Stimulated activated CD8-positive, alpha-beta memory T cell treated with anti-CD3 and anti-CD28 coated beads, Interleukin-12 subunit alpha, Interleukin-12 subunit beta, amount 100 ng/mL, for 4 hours (primary cell): ENCODE data around the gene HOXA3.

Experiments
- DNase-seq: peaks from one replicate; pipeline ENCODE4 v3.0.0-alpha.2; 2020; ENCODE audit warnings: low read depth

HOXA3 gene

GRCh38 chr7:27189295-27189996, 37.1 kb upstream of the HOXA3 start:
- no peak for DNase-seq

DNA sequence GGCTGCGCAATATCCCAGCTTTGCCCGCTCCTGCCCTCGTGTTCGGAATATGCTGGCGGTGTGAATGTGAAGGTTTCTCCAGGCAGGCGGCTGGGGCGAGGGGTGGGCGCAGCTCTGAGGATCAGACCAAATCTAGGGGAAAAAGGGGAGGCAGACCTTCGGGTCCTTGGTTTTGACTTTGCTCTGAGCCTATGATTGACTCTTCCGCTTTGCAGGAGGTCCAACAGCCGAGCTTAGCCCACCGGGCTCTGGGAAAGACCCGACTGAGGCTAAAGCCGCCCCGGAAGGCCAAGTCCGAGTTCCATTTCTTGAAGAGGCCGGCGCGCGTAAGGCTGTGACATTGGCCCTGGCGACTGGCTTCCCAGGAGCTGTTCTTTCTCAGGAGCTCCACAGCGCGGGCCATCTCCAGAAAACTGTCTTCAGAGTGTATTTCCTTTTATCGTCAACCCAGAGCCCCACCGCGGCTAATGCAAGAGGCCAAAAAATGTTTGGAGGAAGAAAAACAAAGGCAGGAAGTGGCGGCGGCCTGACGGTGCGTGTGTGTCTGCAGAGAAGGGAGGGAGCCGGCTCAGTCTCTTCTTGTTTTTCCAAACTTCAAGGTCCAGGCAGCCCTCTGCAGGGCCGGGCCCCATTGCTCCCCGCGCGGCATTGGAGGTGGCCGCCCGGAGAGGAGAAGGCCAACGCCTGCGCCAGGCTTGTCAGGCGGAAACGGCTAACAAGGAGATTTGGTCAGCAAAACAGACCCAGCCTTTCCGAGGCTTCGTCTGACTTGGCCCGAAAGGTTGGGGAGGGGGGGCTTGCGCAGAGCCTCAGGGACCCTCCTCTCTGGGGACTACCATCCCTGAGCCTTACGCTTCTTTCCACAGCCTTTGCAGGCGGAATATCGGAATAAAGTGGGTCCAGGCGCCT, 36.3 kb upstream of the HOXA3 start:
- DNase-seq, result no peak

DNA sequence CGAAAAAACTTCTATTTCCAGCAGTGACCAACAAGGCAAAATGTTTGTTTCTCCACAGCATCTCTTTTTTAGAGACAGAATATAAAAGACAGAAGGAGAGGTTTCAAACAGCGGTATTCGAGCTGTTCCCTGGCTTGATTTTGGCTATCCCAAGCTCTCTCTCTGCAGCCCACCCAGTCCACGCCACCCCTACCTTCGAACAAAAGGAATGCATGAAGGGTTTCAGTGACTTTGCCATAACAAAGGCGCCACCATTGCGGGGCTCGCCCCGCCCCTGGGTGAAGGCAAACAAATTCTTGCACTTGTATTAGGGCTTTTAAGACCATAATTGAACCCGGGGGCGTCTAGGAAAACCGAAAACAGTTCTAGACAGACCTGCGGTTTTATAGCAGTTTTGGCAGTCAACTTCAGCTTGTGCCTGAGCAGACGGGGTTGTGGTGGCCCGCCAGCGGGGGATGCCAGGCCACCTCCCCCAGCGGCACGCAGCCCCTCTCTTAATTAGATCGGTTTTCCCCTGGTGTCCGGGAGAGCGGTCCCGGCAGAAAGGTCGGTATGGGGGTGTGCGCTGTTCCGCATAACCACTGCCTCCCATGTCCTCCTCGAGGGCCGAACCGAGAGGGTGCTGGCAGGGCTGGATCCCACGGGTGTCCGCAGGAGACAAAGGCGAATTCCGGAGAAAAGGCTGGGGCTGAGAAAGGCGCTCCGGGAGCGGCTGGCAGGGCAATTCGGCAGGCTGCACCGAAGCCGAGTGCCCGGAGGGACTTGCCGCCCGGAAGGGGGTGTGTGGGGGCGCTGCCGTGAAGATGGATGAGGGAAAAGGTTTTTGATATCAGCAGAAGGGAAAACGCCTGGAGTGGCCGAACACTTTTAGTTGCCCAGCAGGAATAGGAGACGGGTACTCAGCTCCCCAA, 35.3 kb upstream of the HOXA3 start:
- DNase-seq, result no peak

DNA sequence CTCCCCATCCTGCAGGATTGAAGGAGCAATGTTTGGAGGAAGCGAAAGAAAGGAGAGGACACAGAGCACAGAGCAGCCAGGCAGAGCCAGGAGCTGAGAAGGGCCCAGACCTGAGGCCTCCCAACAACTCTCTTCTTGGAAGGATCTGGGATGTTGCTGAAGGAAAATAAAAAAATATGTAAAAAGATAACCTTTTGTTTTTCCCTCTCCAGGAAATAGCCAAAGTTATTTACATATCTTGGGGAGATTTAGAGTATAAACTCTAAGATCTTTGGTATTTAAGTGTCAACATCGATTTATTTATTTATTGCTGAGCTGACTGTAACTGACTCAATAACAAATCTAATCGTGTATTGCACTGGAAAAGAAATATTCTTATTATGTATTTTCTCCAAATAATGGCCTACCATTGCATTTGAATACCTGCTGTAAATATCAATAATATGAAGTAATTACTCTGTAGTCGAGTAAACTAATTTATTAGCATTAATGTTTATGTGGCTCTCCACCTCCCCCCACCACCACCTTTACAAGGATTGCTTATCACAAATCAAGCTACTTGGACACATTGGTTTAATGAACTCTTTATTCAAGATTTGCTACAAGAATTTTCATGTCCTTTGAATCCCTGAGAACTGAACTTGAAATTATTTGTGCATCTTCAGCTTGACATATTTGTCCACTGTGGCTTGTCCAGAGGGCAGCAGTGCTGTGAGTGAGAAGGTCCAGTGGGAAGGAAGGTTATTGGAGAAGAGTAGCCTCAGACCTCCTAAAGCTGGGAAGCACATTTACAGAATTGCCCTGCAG, 34.5 kb upstream of the HOXA3 start:
- DNase-seq, result no peak

DNA sequence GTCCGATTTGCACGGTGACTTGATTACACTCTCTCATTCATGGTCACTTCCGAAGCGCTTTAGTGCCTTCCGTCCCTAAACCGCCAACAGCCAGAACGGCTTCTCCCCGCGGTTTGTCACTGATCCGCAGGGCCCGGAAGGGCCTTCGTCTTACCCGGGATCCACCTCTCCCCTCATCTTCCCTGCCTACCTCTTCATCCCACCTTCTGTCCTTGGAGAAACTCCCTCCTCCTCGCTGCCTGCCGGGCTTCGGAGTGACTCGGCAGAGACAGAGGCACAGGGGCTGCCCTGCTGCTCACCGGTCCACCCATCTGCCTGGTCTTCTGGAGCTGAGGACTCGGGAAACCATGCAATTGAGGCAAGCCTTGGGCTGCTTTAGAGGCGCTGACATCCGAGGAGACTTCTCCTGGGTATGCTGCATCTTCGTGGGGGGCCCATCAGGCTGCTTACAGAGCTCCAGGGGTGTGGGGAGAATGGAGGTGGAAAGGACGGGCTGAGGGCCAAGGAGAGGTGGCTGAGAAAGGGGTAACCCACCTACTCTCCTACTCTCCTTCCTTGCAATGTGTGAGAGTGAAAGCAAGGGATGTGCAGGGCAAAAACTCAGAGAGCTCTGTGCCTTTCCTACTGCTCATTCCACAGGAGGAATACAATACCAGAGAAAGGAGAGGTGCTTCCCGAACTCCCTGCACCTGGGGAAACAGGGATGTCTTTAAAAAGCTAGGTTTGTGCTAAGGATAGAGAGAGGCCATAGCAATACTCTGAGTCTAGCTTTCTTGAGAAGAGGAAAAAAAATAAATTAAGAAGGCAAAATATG, 33.7 kb upstream of the HOXA3 start:
- no peak for DNase-seq

GRCh38 chr7:27185013-27185853, 32.9 kb upstream of the HOXA3 start, which contains the start of gene HOXA11:
Gene HOXA11 (minus strand): TSS chr7:27185232. CDS start chr7:27185144, 88 bp downstream.
- no peak for DNase-seq

DNA sequence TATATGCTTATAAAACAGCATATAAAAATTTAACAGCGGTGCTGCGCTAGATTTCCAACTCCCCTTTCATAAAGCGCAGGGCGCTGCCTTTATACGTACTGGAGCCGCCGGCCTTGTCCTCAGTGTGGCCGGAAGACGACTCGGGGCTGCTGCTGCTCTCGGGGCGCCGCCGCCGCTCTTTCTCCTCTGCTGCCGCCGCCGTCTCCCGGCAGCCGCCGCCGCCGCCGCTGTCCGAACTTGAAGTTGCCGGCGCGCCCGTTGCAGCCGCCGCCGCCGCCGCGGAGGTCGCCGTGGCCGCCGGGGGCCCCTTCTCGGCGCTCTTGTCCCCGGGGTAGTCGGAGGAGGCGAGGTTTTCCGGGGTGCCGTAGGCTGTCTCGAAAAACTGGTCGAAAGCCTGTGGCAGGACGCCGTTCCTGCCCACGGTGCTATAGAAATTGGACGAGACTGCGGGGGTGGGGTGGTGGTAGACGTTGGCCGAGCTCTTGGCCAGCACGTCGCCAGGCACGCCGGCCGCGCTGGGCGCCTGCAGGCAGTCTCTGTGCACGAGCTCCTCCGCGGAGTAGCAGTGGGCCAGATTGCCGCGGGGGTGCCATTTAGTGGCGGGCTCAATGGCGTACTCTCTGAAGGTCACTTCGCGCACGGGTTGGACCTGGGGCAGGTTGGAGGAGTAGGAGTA, 32.1 kb upstream of the HOXA3 start:
- no peak for DNase-seq

DNA sequence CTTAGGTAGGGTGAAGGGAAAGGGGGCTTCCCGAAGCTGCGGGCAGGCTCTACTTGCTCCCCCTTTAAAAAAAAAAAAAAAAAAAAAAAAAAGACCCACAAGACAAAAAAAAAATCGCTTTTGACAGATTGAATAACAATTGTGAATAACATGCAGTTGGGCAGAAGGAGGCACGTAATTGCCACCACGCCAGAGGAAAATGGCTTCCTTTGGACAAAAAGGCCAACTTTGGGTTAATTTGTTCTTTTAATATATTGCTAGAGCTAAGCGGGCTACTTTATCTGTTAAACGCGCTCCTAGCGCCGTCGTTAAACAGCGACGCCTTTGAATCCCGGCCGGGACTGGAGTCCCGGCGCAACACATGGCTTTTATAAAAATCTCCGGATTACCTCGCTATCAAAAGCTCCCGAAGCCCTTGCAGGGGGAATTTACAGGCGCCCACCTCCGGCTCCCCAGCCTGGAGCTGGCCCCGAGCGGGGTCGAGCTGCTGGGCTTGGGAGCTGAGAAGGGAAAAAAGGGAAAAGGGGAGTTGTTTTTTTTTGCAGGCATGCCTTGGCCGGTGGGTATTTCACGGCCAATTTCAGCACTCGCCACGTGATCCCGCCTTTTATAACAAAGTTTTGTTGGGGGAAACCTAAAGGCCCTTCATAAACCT, 31.4 kb upstream of the HOXA3 start:
- DNase-seq, result no peak

DNA sequence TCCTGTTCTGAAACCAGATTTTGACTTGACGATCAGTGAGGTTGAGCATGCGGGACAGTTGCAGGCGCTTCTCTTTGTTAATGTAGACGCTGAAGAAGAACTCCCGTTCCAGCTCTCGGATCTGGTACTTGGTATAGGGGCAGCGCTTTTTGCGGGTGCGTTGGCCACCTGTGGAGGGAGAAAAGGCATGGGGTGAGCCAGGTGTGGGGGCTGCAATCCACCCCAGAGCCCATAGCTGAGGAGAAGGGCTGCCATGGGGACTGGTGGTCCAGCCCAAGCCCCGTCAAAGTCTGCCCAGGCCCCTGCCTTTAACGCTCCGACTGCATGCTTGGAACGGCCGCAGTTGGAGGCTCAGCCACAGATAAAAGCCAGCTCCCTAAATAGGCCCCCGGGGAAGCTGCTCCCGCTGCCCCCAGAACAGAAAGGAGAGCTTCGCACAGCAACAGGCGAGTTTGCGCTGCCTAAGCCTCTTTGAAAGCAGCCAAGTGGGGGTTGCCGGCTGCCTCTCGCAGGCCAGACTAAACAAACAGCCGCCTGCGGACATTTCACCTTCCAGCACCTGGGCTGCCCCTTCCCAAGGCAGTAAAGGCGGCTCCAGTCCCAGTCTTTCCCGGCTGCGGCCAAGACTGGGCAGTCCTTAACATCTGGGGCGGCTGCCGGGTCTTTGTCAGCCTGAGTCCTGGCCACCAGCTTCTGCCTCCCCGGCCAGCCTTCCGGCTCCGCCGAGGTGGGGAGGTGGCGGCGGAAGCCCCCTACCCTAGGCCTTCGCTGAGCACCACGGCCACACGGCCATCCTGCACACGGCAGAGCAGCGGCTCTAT, 30.7 kb upstream of the HOXA3 start:
- no peak for DNase-seq

- DNase-seq, result no peak
Measured at GRCh38 chr7:27182285-27182841, 30.0 kb upstream of the HOXA3 start.

DNA sequence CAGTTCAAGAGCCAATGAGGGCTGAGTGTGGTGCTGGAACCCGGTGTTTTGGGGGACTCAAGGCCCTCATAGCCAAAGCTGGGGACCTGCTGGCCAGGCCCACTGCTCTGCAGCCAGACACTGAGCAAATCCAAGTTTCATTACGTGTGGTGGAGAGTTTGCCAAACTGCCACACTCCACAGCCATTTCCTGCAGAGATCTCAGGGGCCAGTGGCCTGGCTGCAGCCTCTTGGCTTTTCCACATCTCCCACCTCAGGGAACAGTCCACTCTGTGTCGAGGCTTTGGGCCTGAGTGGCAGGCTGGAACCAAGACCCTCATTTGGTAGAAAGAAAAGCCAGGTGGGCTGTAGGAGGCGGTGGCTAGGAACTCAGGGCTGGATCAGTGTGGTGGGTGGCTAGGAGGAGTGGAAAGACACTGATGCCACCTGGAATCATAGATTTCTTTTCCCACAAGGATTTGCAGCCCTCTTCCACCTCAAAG, 29.5 kb upstream of the HOXA3 start:
- no peak for DNase-seq

DNA sequence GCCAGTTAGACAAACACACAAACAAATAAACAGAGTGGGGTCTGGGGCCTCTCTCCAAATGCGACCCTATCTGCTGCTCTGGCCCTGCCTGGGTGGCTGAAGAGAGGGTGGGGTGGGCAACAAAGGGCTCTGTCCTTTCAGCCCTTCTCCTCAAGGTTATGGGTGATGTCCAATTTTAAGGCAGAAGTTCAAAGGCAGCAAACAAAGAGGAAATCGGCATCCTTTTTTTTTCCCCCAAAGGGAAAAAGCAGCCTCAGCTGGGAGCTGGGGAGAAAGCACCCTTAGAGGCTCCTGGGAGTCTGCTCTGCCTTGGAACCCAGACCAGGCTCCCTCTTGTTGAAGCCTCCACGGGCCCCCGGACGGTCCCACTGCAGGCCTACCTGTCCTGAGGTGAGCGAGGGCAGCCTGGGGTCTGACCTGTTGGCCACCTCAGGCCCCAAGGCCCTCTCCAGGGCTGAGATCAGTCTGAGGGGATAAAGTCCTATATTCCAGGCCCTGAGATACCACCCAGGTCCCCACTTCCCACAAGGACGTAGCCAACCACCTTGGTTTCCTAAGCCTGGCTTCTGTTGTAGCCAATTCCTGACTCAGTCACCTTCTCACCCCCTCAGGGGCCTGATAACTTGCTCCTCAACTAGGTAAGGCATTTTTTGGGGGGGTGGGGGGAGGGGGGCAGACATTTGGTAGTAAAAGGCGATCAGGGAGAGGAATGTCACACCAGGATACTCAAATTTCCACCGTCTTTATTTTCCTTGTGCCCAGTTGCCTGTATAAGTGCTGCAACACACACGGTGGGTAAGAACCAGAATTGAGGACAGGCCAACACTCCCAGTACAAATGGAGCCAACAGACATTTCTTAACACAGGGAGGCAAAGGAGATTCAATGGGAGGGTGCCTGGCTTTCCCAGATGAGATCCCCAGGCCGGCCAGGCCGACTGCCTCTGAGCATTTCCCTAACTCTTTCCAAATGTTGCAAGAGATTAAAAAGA, 28.3 kb upstream of the HOXA3 start:
- DNase-seq, result no peak

- no peak for DNase-seq
Measured at GRCh38 chr7:27179503-27180430, 27.4 kb upstream of the HOXA3 start.

- DNase-seq, result no peak
Measured at GRCh38 chr7:27179030-27179429, 26.6 kb upstream of the HOXA3 start.

DNA sequence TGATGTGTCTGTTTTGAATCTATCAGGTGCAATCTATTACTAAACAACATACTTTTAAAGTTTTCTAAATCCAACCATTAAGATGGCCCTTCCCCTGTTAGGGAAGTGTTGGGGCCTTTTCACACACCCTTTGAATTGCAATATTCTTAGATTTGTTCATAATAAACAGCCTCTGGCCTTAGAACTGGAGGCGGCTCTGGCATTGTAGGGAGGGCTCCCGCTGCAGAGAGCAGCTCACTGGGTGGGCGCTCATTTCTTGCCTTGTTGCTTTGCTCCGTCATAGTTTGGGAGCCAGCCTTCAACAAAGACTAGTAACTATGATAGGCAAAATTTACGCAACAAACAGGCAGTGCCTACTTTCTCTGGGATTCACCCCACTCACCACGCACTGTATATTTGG, 26.0 kb upstream of the HOXA3 start:
- no peak for DNase-seq
